ENCODE results near the gene FBXO31.

FBXO31 gene

DNA sequence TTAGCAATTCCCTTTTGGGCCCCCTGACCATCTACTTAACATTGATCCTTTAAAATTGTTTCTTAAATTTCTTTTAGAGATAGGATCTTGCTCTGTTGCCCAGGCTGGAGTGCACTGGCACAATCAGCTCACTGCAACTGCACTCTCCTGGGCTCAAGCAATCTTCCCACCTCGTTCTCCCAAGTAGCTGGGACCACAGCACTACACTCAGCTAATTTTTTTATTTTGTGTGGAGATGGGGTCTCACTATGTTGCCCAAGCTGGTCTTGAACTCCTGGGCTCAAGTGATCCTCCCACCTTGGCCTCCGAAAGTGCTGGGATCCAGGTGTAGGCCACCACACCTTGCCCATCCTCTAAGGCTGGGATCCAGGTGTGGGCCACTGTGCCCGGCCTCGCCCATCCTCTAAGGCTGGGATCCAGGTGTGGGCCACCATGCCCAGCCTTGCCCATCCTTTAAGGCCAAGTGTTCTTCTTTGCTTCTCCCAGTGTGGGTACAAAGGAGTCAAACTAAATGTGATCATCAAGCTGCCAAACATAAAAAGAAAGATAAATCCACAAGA lies 79.5 kb downstream of the FBXO31 start:
- Histone ChIP-seq H3K9ac (ENCODE audit: low read length) (no peak overlapping the region), H3K27ac (ENCODE audit: low read length) (no peak overlapping the region), H3K36me3 (ENCODE audit: control insufficient read depth, low read depth, low read length) (no peaks in the 10 kb centered on the region), H3K4me3 (ENCODE audit: low read length) (no peak overlapping the region), H3K9me3 (ENCODE audit: control insufficient read depth, low read depth, low read length) (no peaks in the 10 kb centered on the region), H3K4me1 (ENCODE audit: control insufficient read depth, low read depth, low read length) (peaks cover 8% of the 10 kb centered on the region), H3K27me3 (ENCODE audit: control insufficient read depth, insufficient read depth, low read length) (no peaks in the 10 kb centered on the region)

DNA sequence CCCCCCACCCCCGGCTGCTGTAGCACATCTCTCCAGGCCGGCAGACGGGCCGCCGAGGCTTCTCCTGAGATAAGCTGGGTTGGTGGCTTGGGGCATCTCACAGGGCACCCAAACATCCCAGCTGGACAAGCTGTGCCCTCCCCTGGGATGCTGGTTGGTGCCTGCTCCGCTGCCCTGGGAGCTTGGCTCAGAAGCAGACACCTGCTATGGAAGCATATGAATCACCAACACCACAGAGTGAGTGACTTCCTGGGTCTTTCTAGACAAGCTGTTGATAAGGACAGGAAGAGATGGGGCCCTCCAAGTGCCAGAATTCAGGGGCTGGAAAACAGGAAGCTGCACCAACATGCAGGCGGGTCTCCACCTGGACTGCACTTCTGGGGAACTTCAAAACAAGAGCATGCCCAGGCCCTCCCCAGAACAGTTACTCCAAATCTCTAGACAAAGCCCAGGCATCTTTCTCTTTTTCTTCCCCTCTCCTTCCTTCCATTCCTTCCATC lies 80.1 kb downstream of the FBXO31 start:
- Histone ChIP-seq H3K4me1 (ENCODE audit: control insufficient read depth, low read depth, low read length) (peaks cover 8% of the 10 kb centered on the region), H3K9me3 (ENCODE audit: control insufficient read depth, low read depth, low read length) (no peaks in the 10 kb centered on the region), H3K9ac (ENCODE audit: low read length) (no peak overlapping the region), H3K27me3 (ENCODE audit: control insufficient read depth, insufficient read depth, low read length) (no peaks in the 10 kb centered on the region), H3K4me3 (ENCODE audit: low read length) (no peak overlapping the region), H3K36me3 (ENCODE audit: control insufficient read depth, low read depth, low read length) (no peaks in the 10 kb centered on the region), H3K27ac (ENCODE audit: low read length) (no peak overlapping the region)

DNA sequence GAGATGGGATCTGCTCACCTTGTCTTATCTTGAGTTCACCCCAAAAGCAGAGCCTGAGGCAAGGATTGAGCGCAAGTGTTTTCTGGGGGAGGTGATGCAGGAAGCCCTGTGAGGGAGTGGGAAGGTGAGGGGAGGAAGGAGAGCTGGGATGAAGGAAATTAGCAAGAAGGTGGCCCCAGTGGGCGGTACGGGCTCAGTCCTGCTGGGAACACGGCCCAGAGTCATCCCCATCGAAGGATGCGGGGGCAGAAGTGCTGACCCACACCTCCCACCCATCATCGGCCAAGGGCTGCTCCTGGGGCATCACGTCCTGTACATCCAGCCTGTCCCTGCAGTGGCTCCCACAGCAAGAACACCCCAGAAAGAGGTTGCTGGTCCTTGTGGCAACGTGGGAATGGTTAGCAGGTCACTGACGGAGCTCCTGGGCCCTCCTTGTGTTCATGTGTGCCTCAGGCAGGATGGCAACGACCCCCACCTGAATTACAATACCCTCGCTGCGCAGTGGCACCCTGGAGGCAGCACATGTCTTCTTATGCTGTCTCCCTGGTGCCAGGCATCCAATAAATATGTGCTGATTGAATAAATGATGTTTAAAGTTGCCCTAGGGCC lies 84.6 kb downstream of the FBXO31 start:
- Histone ChIP-seq H3K27ac (ENCODE audit: low read length) (no peak overlapping the region), H3K4me3 (ENCODE audit: low read length) (no peak overlapping the region), H3K4me1 (ENCODE audit: control insufficient read depth, low read depth, low read length) (no peaks in the 10 kb centered on the region), H3K9me3 (ENCODE audit: control insufficient read depth, low read depth, low read length) (no peaks in the 10 kb centered on the region), H3K27me3 (ENCODE audit: control insufficient read depth, insufficient read depth, low read length) (no peaks in the 10 kb centered on the region), H3K36me3 (ENCODE audit: control insufficient read depth, low read depth, low read length) (no peaks in the 10 kb centered on the region), H3K9ac (ENCODE audit: low read length) (no peak overlapping the region)

DNA sequence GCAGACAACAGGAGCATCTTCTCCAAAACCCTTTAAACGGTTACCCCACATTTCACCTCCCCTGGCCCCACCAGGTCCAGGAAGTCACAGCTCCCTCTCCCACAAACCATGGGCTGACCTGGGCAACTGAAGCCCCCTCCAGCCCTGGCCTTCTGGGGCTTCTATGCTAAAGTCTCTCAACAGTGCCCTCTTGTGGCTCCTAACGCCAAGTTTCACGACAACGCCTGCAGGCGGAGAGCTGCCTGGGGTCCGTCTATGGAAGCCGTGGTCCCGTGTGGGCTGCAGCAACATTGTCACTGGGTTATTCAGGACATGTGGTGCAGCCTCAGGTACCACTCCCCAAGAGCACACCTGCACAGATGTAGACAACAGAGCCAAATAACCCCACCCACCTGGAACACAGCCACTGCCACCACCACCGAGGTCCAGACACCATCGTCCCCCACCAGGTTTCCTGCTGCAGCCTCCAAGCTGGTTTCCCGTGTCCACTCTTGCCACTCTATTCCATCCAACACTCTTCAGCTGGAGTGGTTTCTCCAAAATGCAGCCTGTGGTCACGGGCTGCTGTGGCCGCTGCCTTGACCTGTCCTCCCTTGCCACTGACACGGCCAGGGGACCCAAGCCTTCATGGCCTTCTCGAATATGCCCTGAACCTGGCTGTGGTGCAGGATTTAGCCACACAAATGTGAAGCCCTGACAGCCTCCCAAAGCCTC lies 85.5 kb downstream of the FBXO31 start:
- no peak overlapping the region for H3K9ac ChIP-seq (ENCODE audit: low read length)
- no peak overlapping the region for H3K27ac ChIP-seq (ENCODE audit: low read length)
- no peaks in the 10 kb centered on the region for H3K4me1 ChIP-seq (ENCODE audit: control insufficient read depth, low read depth, low read length)
- H3K36me3 ChIP-seq (ENCODE audit: control insufficient read depth, low read depth, low read length): no peaks in the 10 kb centered on the region
- H3K27me3 ChIP-seq (ENCODE audit: control insufficient read depth, insufficient read depth, low read length): no peaks in the 10 kb centered on the region
- H3K4me3 ChIP-seq (ENCODE audit: low read length): no peak overlapping the region
- H3K9me3 ChIP-seq (ENCODE audit: control insufficient read depth, low read depth, low read length): no peaks in the 10 kb centered on the region

DNA sequence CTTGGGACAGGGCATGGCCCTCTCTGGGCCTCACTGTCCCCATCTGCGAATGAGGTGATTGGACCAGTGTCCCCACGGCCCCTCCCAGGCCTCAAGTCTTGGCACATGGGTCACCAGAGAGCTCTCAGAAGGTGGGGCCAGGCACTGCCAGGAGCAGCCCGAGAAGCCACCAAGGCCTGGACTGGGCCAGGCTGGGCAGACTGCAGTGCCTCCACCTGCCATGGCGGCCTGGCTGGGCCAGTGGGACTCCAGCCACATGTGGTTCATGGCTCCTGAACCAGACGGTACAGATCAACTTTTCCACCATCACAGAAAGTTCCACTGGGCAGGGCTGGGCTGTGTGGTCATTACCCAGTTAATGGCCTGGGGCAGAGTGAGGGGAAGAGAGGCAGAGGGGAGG lies 86.2 kb downstream of the FBXO31 start:
- no peaks in the 10 kb centered on the region for H3K9me3 ChIP-seq (ENCODE audit: control insufficient read depth, low read depth, low read length)
- H3K27me3 ChIP-seq (ENCODE audit: control insufficient read depth, insufficient read depth, low read length): no peaks in the 10 kb centered on the region
- H3K36me3 ChIP-seq (ENCODE audit: control insufficient read depth, low read depth, low read length): no peaks in the 10 kb centered on the region
- no peaks in the 10 kb centered on the region for H3K4me1 ChIP-seq (ENCODE audit: control insufficient read depth, low read depth, low read length)
- no peak overlapping the region for H3K27ac ChIP-seq (ENCODE audit: low read length)
- H3K4me3 ChIP-seq (ENCODE audit: low read length): no peak overlapping the region
- H3K9ac ChIP-seq (ENCODE audit: low read length): no peak overlapping the region

DNA sequence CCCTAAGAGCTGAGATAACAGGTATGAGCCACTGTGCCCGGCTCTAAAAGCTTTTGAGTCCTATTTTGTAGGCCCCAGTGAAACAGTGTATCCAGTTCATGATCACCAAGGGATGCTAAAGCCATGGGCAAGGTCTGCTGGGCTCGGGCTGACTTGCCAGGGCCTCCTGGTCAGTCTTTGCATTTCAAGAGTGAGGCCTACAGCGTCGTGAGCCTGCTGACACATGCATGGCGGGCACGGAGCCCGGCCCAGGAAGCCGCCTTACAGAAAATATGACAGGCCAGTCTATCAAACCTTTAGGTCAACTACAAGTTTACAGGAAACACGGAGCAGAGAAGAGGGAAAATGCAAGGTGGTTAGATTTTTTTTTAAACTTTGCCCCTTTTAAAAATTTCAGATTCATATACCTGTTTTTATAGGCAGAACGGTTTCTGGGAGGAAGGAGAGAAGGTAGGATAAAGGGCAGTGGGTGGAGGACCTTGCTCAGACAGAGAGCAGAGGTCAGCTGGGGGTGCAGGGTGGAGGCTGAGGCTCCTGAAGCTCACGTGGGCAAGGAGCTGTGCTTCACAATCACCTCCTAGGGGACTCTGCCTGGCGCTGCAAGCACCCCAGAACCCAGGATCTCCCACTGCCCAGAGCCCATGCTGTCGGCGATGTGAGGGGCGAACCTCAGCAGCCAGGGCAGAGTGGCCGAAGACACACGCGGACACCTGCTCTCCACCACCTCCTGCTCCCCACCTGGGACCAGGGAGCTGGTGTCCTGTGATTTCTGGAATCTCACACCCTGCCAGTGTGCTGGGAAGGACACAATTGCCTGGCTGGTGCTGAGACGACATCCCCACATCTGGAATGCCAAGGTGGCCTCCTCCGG lies 87.7 kb downstream of the FBXO31 start:
- no peaks in the 10 kb centered on the region for H3K4me1 ChIP-seq (ENCODE audit: control insufficient read depth, low read depth, low read length)
- no peak overlapping the region for H3K4me3 ChIP-seq (ENCODE audit: low read length)
- no peak overlapping the region for H3K27ac ChIP-seq (ENCODE audit: low read length)
- no peaks in the 10 kb centered on the region for H3K36me3 ChIP-seq (ENCODE audit: control insufficient read depth, low read depth, low read length)
- H3K9me3 ChIP-seq (ENCODE audit: control insufficient read depth, low read depth, low read length): no peaks in the 10 kb centered on the region
- no peaks in the 10 kb centered on the region for H3K27me3 ChIP-seq (ENCODE audit: control insufficient read depth, insufficient read depth, low read length)
- H3K9ac ChIP-seq (ENCODE audit: low read length): no peak overlapping the region

DNA sequence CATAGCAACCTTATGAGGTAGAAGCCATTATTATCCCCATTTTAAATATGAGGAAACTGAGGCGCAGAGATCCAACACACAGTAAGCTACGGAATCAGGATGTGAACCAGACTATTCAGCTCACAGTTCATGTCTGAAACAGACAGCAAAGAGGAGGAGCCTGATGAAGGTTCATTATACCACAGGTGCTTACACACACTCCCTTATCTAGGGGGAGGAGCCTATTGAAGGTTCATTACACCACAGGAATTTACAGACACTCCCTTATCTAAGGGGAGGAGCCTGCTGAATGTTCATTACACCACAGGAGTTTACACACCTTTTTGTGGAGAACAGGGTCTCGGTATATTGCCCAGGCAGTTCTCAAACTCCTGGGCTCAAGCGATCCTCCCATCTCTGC lies 88.3 kb downstream of the FBXO31 start:
- Histone ChIP-seq H3K9ac (ENCODE audit: low read length) (no peak overlapping the region), H3K27ac (ENCODE audit: low read length) (no peak overlapping the region), H3K4me1 (ENCODE audit: control insufficient read depth, low read depth, low read length) (no peaks in the 10 kb centered on the region), H3K36me3 (ENCODE audit: control insufficient read depth, low read depth, low read length) (no peaks in the 10 kb centered on the region), H3K9me3 (ENCODE audit: control insufficient read depth, low read depth, low read length) (no peaks in the 10 kb centered on the region), H3K4me3 (ENCODE audit: low read length) (no peak overlapping the region), H3K27me3 (ENCODE audit: control insufficient read depth, insufficient read depth, low read length) (no peaks in the 10 kb centered on the region)

DNA sequence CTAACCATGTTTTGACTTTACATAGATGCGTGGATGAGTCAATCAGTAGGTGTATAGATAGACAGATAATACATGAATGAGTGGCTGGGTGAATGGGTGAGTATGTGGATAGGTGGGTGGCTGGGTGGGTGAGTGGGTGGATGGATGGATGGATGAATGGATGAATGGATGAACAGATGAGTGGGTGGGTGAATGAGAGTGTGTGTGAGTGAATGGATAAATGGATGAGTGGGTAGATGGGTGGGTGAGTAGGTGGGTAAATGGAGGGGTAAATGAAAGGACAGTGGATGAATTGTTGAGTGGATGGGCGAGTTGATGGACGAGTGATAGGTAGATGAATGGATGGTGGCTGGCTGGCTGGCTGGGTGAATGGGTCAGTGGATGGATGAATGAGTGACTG lies 89.6 kb downstream of the FBXO31 start:
- Histone ChIP-seq H3K9me3 (ENCODE audit: control insufficient read depth, low read depth, low read length) (no peaks in the 10 kb centered on the region), H3K27me3 (ENCODE audit: control insufficient read depth, insufficient read depth, low read length) (no peaks in the 10 kb centered on the region), H3K27ac (ENCODE audit: low read length) (no peak overlapping the region), H3K4me3 (ENCODE audit: low read length) (no peak overlapping the region), H3K9ac (ENCODE audit: low read length) (no peak overlapping the region), H3K4me1 (ENCODE audit: control insufficient read depth, low read depth, low read length) (no peaks in the 10 kb centered on the region), H3K36me3 (ENCODE audit: control insufficient read depth, low read depth, low read length) (no peaks in the 10 kb centered on the region)

DNA sequence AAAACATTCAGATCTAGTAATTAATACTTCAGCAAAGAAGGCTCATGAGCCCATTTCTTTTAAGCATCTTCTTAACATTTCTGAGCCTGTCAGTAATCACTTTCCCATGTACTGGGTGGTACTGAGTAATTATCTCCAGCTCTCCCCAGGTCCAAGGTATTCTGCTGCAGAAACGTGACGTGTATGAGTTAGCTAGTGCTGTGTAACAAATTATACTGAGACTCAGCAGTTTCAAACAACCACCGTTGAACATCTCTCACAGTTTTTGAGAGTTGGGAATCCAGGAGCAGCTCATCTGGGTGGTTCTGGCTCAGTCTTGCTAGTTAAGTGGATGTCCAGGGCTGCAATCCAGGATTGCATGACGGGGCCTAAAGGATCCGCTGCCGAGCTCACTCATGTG lies 91.6 kb downstream of the FBXO31 start:
- Histone ChIP-seq H3K9me3 (ENCODE audit: control insufficient read depth, low read depth, low read length) (no peaks in the 10 kb centered on the region), H3K27ac (ENCODE audit: low read length) (no peak overlapping the region), H3K9ac (ENCODE audit: low read length) (no peak overlapping the region), H3K36me3 (ENCODE audit: control insufficient read depth, low read depth, low read length) (no peaks in the 10 kb centered on the region), H3K27me3 (ENCODE audit: control insufficient read depth, insufficient read depth, low read length) (no peaks in the 10 kb centered on the region), H3K4me3 (ENCODE audit: low read length) (no peak overlapping the region), H3K4me1 (ENCODE audit: control insufficient read depth, low read depth, low read length) (no peaks in the 10 kb centered on the region)

DNA sequence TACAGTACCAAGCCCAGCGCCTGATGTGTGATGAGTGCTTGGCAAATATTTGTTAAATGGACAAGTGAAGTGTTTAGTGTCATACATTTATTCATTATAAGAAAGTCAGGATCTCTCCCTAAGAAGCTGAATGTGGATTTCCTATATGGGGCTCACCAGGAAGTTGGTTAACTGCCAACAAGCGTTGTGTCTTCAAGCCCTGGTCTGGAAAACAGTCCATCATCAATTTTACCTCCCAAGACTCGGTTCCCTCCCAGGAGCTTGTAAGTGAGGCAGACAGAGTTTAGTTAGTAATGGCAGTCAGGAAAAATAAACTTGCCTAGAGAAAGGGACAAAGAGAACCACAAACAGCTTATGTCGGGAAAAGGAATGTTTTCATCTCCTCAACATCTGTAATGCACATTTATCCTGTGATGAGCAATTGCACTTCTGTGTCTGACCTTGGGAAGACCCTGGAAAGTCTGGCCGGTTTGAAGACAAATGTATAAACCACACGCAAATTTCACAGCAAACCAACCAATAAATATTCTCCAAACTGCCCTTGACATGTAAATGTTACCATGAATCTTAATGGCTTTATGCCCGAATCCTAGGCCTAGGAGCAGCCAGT lies 94.7 kb downstream of the FBXO31 start:
- Histone ChIP-seq H3K27me3 (ENCODE audit: control insufficient read depth, insufficient read depth, low read length) (no peaks in the 10 kb centered on the region), H3K9me3 (ENCODE audit: control insufficient read depth, low read depth, low read length) (no peaks in the 10 kb centered on the region), H3K27ac (ENCODE audit: low read length) (no peak overlapping the region), H3K4me3 (ENCODE audit: low read length) (no peak overlapping the region), H3K9ac (ENCODE audit: low read length) (no peak overlapping the region), H3K36me3 (ENCODE audit: control insufficient read depth, low read depth, low read length) (no peaks in the 10 kb centered on the region), H3K4me1 (ENCODE audit: control insufficient read depth, low read depth, low read length) (no peaks in the 10 kb centered on the region)
